Umbilical cord (tissue), 2 donors: ENCODE measurements around the gene FHOD3. TPM values are rescaled to one million over a fixed set of nuclear protein-coding genes. Genes with fewer than 3 reads are reported as not detected.

Experiments used
- DNase-seq: peaks from one replicate; pipeline ENCODE4 v3.0.0-alpha.2; 2015; ENCODE audit warnings: low spot score
- total RNA-seq: library from RNA; depleted of rRNA; stranded (reverse); fragments of >200 nt; gene quantifications from one replicate; pipeline ENCODE4 v1.2.3, GENCODE V29; 2014; ENCODE audit warnings: low replicate concordance; ENCODE audit not compliant: insufficient read depth

Gene FHOD3
- total RNA-seq, 1 donor from 2014 or later: 59.7 TPM

DNA sequence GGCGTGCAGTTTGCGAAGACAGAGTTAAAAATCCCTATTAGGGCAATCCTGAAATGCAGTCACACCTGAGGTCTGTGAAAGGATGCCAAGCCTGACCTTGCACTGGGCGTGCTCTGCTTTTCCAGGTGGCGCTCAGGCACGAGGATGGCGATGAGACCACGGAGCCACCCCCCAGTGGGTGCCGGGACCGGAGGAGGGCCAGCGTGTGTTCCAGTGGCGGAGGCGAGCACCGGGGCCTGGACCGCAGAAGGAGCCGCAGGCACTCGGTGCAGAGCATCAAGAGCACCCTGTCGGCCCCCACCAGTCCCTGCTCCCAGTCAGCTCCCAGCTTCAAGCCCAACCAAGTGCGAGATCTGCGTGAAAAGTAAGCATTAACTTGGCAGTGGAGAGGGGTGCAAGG, 327.9 kb downstream of the FHOD3 start:
- no peak for DNase-seq

DNA sequence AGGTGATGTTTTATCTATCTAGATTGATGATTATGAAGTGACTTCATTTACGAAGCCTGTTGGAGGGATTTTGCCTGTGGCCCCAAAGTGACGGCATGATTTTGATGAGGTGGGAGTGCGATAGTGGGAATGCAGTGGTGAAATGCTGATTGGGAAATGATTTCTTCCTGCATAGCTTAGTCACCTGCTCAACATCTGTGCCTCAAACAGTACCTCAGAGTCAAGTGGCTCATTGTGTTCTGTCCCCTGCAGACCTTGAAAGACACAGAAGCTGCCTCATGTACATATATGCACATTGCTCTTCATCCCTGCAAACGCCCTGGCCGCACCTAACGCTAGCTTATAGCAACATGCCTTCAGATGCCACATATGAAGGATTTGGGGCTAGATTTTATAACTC, 330.1 kb downstream of the FHOD3 start:
- no peak for DNase-seq

DNA sequence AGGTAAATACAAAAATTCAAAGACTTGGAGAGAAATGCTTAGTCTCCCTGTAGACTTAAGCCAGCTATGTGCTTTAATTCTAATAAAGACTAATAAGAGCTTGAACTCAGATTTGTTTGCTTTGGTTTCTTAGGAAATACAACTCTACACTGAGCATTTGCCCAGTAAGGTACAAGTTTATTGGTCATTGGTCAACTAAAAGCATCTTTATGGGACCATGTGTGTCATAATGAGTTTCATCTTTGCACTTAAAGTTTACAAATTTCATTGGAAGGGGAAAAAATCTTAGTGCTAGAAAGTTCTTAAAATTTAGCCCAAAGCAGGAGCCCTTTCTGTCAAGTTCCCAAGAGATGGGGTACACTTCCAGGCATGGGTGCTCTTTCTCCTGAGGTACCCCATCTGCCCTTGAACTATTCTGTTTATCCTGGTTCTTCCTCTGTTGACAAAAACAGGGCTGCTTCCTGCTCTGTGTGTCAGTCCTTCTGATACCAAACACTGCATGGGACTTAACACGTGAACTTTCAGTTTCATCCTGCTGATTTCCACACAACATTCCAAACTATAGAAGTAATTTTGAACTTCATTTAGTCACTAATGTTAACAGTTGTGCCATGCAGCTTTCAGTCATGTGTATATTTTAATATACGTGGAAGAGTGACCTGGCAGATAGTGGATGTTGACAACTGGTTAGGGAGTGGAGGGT, 331.1 kb downstream of the FHOD3 start:
- peak; percentile 42 for DNase-seq

DNA sequence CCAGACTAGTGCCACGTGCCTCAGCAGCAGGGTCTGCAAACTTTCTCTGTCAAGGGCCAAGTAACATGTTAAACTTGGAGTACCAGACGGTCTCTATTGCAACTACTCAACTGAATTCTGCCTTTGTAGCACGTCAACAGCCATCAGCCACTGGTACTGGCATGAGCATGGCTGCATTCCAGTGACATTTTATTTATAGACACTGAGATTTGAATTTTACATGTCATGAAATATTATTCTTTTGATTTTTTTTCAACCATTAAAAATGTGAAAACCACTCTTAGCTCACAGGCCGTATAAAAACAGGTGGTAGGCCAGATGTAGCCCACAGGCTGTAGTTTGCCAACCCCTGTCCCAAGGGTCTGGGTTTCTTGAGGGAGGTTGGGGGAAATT, 331.6 kb downstream of the FHOD3 start:
- peak; percentile 22 for DNase-seq

DNA sequence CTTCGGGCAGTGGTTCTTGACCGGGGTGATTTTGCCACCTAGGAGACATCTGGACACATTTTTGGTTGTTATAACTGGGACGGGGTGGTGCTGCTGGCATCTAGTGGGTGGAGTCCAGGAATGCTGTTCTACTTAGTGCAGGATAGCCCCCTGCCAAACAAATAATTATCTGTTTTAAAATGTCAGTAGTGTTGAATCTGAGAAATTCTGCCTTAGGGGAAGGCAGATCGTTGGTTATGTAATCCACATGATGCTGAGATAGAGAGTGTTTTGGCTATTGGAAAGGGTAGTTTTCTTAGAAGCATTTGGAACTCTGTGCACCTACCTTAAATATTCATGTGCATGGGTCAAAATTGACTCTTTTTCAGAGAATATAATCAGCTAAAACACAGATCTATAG, 332.3 kb downstream of the FHOD3 start:
- no peak for DNase-seq

DNA sequence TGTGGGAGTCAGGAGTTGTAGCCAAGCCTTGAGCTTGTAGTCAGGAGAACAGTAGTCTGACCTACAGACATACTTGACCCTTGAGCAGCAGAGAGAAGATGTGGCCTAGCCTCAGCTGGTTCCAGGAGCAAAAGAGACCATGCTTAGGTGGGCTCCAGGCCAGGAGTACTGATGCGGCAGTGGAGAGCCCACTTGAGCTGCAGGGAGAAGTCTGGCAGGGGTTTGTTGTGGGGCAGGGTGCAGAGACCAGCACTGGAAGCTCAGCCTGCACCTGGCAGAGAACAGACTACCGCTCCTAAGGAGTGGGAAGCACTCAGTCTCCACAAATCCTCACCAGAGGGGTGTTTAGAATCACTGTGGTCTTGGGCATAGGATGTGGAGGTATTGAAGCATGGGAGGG, 333.4 kb downstream of the FHOD3 start:
- DNase-seq: no peak

DNA sequence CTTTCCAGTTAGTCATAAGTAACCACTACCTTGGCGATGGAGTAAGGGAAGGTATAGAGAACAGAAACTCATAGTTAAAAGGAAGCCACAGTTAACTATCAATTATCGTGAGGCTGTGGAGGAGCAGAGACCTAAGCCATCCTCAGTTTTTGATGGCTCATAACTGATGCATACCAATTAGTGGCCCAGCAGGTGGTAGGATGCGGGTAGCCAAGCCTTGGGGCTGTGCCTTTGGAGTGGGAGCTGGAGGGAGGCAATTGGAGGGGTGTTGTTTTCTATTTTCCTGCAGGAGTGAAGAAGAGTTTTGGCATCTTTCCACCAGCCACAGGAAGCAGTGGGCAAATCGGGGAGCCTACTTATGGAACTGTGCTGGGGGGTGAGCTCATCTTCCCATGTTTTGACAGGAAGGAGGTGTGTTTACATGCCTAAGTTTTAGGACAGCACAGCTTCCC, 336.5 kb downstream of the FHOD3 start:
- no peak for DNase-seq

DNA sequence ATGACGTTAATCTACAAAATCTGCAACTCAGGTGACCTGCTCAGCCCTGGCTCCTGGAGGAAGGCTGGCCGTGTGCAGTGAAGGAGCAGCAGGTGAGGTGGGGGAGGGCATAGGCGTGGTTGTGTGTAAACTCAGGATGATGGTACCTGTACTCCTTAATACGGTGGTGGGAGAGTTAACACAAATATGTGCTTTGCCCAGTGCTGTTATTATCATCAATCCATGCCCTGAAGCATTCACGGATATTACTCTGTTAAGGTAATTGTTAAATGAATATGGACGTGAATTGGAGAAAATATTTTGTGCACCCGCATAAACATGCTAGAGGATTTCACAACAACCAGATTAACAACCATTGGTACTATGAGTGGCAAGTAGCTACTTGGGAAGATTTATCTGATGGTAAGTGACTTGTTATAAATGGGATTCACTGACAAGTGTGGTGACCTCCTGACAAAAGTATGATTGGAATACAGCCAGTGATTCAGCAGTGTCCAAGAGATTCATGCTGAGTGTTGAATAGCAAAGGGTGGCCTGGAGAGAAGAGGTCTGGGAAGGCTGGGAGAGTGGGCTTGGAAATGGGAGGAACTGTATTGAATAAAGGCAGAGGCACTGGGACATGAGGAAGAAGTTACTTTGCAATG, 337.2 kb downstream of the FHOD3 start:
- DNase-seq: peak; percentile 19

DNA sequence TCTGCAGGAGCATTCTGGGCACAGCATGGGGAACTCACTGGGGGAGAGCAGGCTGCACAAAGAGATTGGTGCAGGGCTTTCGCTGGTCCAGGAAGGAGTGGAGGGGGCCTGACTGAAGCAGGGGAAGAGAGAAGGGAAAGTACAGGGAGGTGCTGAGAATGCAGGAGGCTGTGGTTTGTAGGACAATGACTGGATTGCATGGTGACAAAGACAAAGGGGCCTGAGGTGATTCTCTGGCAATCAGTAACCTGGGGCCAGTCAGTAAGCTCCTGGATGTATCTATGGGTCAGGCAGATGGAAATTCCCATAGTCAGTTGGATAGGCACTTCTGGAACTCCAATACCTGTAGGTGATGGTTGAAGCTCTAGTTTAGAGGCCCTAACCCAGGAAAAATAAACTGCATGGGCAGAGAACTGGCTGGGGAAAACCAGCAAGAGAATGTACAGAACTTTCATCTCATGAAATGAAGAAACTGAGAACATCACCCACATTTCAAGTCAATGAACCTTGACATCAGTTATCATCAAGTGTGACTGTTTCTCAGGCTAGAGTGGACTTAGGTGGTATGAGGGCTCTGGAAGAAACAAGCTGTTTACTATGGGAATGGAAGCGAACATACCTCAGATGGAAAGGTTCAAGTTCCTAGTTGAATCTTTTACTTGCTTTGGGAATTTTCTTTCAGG, 338.0 kb downstream of the FHOD3 start:
- DNase-seq: no peak

DNA sequence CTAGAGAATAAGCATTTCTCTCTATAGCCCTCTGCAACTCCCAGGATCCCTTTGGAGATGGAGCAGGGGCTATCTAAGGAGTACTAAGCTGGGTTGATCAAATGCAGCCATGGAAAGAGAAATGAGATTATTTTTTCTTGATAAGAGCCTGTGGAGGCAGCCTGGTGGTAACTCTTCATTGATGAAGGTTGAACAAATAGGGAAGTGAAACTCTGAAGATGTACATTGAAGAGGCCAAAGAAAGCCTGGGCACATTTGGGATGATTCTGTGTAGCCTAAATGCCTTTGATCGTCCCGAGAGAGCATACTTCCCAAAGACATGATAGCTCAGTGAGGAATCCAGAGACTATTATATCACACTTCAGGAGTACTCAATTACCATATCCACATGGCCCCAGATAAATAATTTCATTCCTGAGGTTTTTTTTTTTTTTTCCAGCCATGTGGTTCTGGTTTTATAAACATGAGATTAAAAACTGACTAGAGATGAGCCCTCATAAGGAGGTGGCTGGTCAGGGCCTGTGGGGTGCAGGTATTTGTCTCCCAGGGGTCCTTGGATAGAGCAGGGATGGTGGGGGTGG, 338.8 kb downstream of the FHOD3 start:
- DNase-seq: peak; percentile 64

DNA sequence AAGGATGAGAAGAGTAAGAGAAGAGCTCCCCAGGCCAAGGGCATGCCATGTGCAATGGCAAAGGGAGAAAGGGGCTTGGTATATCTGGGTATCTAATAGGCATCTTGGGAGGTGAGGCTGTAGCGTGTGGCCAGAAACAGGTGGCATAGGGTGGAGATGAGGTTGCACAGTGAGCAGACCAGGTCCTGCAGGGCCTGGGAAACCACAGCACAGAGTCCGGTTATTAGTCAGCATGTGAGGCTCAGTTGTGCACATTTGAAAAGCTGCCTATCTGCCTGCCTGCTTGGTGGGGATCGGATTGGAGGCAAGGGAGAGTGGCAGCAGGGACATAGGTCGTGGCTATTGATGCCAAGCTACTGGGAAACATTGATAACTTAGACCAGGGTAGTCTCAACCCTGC, 340.7 kb downstream of the FHOD3 start:
- no peak for DNase-seq

DNA sequence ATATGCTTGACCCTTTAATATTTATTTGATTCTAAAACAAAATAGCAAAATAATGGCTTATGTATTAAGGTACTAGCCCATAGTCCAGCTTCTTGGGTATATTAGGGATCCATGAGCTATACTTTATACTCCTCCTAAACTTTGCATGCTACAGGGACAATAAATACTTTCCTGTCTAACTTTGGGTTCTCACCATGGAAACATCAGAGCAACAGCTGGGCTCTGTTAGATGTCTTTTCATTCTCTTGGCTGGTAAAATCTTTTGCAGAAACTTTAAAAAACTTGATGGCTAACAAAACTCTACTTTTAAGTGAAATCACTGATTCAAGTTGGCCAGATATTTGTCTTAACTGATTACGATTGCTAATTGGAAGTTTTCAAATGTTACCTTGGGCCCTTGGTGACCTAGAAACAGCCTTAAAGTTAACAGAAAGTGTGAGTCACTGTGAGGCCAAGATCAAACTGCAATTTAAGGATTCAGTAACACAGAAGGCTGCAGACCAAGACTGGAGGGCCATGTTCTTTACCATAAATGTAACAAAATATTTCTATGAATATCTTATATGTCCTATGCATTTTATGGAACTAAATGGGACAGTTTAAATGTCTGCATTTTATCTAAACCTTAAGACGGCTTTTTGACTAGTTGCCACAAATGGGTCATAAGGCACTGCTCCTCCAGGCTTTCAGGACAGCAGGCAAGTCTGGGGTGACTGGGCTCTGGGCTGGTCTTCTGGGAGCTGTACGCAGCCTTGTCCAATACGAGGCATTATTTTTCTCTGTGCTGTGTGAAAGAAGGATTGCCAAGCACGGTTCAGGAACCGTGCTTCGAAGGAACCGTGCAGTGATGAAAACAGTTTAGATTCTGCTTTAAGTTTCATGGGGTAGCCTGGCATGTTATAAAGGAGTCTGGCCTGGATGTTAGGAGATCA, 342.8 kb downstream of the FHOD3 start:
- DNase-seq: peak; percentile 70

DNA sequence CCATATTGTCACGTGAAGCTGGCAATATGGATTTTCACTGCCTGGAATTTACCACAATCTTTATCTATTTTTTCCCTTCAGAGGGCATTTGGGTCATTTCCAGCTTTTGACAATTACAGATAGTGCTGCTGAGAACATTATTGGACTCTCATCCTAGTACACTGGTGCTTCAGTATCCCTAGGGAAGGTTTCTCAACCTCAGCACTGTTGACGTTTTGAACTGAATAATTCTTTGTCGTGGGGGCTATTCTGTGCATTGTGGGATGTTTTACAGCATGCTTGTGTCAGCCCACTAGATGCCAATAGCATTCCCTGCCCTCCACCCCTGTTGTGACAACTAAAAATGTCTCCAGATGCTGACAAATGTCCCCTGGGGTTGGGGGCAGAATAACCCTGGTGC, 345.5 kb downstream of the FHOD3 start:
- no peak for DNase-seq

DNA sequence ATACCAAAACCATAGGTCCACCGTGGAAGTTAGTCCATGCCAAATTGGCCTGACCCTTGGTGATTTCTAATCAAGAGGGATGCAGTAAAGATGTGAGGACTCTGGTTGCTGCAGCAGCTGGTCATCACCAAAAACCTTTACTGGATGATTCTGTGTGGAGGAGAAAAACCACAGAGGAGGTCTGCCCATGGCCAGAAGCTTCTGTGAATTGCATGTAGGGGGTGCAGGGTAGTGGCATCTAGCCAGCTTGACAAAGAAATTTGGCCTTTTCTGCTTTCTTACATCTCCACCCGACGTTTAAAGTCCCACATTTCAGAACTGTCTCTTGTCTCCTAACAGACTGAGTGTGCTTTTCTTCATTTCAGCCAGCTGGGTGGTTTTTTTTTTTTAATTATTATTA, 351.3 kb downstream of the FHOD3 start:
- DNase-seq: no peak

DNA sequence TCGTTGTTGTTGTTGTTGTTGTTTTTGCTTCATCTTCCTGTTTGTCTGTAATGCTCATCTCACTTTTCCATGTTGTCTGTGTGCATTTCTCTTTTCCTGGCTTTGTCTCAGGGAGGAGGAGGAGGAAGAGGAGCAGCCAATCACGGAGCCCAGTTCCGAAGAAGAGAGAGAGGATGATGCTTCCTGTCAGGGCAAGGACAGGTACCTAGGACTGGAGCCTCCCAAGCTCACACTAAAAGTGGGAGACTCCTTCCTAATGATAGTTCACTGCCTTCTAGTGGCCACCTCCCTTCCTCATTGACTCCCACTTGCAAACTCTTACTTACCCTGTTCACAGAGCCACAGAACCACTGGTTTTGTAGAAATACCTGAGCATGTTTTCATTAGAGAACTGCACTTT, 351.7 kb downstream of the FHOD3 start:
- no peak for DNase-seq

DNA sequence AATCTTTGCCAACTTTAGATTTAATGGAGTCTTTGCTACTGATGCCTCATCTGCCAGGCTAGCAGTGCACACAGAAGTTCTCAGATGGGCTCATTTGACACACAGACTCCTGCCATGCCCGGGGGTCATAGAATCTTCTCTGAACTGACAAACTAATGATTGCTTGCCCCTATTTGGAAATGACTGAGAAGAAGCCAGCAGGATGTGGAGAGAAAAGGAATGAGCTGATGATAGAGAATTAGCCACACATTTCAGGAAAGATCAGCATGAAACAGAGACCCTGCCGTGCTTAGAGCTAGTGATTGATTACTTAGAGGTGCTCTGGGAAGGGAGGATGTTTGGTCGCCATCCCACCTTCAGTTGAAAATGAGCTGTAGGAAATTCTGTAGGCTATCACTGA, 352.8 kb downstream of the FHOD3 start:
- DNase-seq: no peak

DNA sequence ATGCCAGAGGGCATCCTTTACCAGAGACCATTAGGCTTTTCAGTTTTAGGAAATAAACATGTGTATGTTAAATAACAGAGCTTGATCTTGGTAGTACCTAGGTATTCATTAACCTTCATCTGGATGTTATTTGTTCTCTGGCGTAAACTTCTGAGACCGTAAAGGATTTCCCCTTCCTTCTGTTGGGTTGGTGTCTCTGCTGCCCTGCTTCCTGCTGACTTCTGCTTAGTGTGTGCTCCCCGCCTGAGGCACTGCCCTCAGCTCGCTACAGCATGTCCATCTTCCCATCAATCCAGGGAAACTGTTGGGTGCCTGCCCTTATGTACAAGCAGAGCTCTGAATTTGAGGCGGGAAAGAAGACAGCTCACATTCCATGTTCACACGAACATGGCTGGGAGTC, 353.4 kb downstream of the FHOD3 start:
- no peak for DNase-seq

DNA sequence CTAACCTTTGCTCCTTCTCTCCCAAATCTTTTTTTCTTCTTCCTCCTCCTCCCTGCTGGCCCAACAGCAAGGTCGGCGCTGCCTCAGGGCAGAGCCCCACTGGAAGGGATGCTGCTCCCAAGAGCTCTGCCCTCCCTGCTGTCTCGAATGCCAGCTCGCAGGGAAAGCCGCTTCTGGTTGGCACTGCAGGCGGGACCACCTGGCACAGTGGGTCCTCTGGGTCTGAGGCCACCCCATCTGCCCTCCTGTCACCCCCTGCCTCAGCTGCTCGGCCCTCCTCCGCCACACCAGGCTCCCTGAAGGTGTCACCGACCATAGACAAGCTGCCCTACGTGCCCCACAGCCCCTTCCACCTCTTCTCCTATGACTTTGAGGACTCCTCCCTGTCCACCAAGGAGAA, 355.0 kb downstream of the FHOD3 start:
- no peak for DNase-seq

DNA sequence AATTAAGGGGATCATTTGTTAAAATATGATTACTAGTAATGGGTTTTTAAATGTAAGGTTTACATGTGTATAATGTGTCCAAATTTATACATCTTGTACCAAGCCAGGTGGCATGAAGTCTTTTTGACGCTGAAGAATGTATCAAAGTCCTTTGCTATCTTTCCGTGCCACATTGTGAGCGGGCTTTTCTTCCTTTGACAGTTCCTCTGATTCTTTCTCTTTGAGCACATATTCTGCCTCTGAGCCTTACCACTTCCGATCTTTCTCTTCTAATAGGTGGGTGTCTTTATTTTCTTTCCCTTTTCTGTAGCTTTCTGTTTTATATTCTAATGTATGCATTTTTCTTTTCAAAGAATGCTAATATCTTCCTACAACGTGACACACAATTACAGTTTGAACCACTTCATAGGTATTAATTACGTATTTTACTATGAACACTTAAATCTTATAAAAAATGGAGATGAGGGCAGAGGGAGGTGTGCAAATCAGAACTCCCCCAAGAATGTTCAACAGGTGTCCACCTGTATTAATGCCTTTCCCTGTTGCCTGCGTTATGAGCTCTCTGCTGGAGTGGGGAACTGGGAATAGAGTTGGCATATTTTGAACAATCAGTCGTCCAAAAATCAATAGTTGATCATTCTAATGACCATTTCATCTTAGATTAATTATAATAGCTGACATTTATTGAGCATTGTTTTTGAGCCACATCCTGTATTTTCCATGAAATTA, 355.8 kb downstream of the FHOD3 start:
- no peak for DNase-seq

DNA sequence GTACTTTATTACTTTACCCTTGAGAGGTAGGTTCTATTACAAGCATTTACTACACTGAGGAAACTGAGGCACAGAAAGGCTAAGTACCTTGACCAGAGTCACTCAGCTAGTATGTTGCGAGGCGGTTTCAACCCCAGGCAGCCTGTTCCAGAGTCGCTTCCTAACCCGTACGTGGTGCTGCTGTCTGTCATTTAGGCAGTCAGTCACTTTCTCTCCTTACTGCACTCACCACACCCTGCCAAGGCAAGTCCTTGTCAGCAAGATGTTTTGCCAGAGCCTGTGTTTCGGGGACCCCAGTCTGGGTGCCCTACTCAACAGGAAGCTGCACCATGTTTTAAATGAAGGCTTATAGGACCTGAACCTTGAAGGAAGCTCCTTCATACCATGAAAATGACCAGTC, 356.4 kb downstream of the FHOD3 start:
- DNase-seq: no peak

DNA sequence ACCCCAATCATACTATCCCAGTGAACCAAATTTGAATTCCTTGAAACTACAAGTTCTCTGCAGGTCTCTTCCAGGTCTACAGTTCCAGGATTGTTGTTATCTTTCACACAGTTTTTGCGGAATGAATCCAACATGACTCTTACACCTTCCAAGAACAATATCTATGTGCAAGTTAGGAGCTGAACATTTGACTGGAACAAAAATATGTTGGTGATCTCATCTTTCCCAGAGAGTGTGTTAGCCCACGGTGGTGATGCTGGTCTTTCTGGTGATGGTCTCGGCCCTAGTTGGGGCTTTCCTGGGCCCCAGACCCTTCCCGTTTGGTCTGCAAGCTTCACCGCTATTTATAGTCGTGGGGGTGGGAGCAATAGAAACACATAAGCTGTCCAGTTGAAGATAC, 357.6 kb downstream of the FHOD3 start:
- no peak for DNase-seq
